Neural cell (in vitro differentiated cells): ENCODE data around the gene DNAH8. TPM values are rescaled to one million over a fixed set of nuclear protein-coding genes. Genes with fewer than 3 reads are reported as not detected.

Source experiments
- H2AFZ ChIP-seq: fragments of 200-600, 300-800 bp; sonication (generic), shearing (Covaris generic); 2 replicates; pipeline ENCODE4 v1.6.0; 2014; ENCODE audit warnings: low read depth, mild to moderate bottlenecking, antibody characterized with exemption, low read length, moderate library complexity
- H3F3A ChIP-seq: fragments of 200-600 bp; shearing (Covaris generic); 2 replicates; pipeline ENCODE4 v1.6.1; 2016; ENCODE audit warnings: mild to moderate bottlenecking, moderate library complexity, mixed read lengths, antibody characterized with exemption, low read length; ENCODE audit not compliant: insufficient read depth, poor library complexity, severe bottlenecking
- H3K27ac ChIP-seq: fragments of 200-600, 300-800 bp; sonication (generic), shearing (Covaris generic); 2 replicates; pipeline ENCODE4 v1.5.1; 2014; ENCODE audit warnings: mild to moderate bottlenecking, low read length, moderate library complexity
- H3K27me3 ChIP-seq: fragments of 300-800, 200-600 bp; sonication (generic), shearing (Covaris generic); 2 replicates; pipeline ENCODE4 v1.6.0; 2014; ENCODE audit warnings: mild to moderate bottlenecking, low read depth, low read length, moderate library complexity; ENCODE audit not compliant: insufficient read depth
- H3K36me3 ChIP-seq: fragments of 300-800, 200-600 bp; sonication (generic), shearing (Covaris generic); 2 replicates; pipeline ENCODE4 v1.5.1; 2014; ENCODE audit warnings: mild to moderate bottlenecking, antibody characterized with exemption, low read length, moderate library complexity; ENCODE audit not compliant: insufficient read depth
- H3K4me2 ChIP-seq: fragments of 300-800, 200-600 bp; sonication (generic), shearing (Covaris generic); 2 replicates; pipeline ENCODE4 v1.6.0; 2014; ENCODE audit warnings: mild to moderate bottlenecking, low read length
- H3K4me3 ChIP-seq: fragments of 300-800, 200-600 bp; sonication (generic), shearing (Covaris generic); 2 replicates; pipeline ENCODE4 v1.5.1; 2014; ENCODE audit warnings: mild to moderate bottlenecking, low read length, moderate library complexity
- H3K79me2 ChIP-seq: fragments of 200-600 bp; shearing (Covaris generic); replicated peaks from 2 replicates; pipeline ENCODE4 v1.6.0; 2014; ENCODE audit warnings: mild to moderate bottlenecking, low read length, moderate library complexity; ENCODE audit not compliant: insufficient read depth
- H3K9ac ChIP-seq: fragments of 300-800, 200-600 bp; sonication (generic), shearing (Covaris generic); 2 replicates; pipeline ENCODE4 v1.6.1; 2016; ENCODE audit warnings: mild to moderate bottlenecking, low read length, mixed read lengths
- H3K9me2 ChIP-seq: fragments of 200-600 bp; shearing (Covaris generic); 2 replicates; pipeline ENCODE4 v1.6.1; 2016; ENCODE audit warnings: mild to moderate bottlenecking, low read length, mixed read lengths; ENCODE audit not compliant: insufficient read depth
- H3K9me3 ChIP-seq: fragments of 200-600, 300-800 bp; sonication (generic), shearing (Covaris generic); 2 replicates; pipeline ENCODE4 v1.6.1; 2016; ENCODE audit warnings: mild to moderate bottlenecking, mixed run types, low read length, moderate library complexity, mixed read lengths
- H4K20me1 ChIP-seq: fragments of 200-600 bp; shearing (Covaris generic); 2 replicates; pipeline ENCODE4 v1.6.1; 2016; ENCODE audit warnings: mild to moderate bottlenecking, mixed run types; ENCODE audit not compliant: insufficient read depth
- EP300 ChIP-seq: fragments of 450-650 bp; conservative IDR thresholded peaks from 2 replicates; pipeline ENCODE4 v1.6.1; 2014; ENCODE audit warnings: antibody characterized with exemption, mild to moderate bottlenecking, moderate library complexity; ENCODE audit not compliant: poor library complexity, severe bottlenecking
- EZH2 ChIP-seq: fragments of 200-600, 300-800 bp; shearing (Covaris generic), sonication (generic); IDR thresholded peaks from 2 replicates; pipeline ENCODE4 v1.6.1; 2014; ENCODE audit warnings: antibody characterized with exemption, low read length, borderline replicate concordance, mild to moderate bottlenecking; ENCODE audit not compliant: insufficient read depth, poor library complexity, severe bottlenecking
- MXI1 ChIP-seq: fragments of 450-650 bp; conservative IDR thresholded peaks from 2 replicates; pipeline ENCODE4 v1.6.1; 2014; ENCODE audit warnings: antibody characterized with exemption, mild to moderate bottlenecking; ENCODE audit not compliant: poor library complexity, severe bottlenecking
- POLR2AphosphoS5 ChIP-seq: IDR thresholded peaks from 2 replicates; pipeline ENCODE4 v1.6.1; 2012
- RAD21 ChIP-seq: fragments of 450-650 bp; conservative IDR thresholded peaks from 2 replicates; pipeline ENCODE4 v1.6.1; 2014; ENCODE audit warnings: antibody characterized with exemption, mild to moderate bottlenecking, moderate library complexity
- REST ChIP-seq: IDR thresholded peaks from 2 replicates; pipeline ENCODE4 v1.6.1; 2012; ENCODE audit warnings: borderline replicate concordance
- SMC3 ChIP-seq: fragments of 450-650 bp; conservative IDR thresholded peaks from 2 replicates; pipeline ENCODE4 v1.6.1; 2014; ENCODE audit warnings: antibody characterized with exemption, mild to moderate bottlenecking, moderate library complexity; ENCODE audit not compliant: poor library complexity
- TAF1 ChIP-seq: IDR thresholded peaks from 2 replicates; pipeline ENCODE4 v1.6.1; 2012; ENCODE audit warnings: low read depth
- polyA plus RNA-seq: library from polyadenylated mRNA; depleted of rRNA; stranded (reverse); fragments of >200 nt; gene quantifications from 2 replicates; pipeline ENCODE4 v1.2.3, GENCODE V29; 2014
- TF ChIP-seq, protein P1 (sequence below): fragments of 450-650 bp; IDR thresholded peaks from 2 replicates; pipeline ENCODE4 v1.5.1; 2014; ENCODE audit warnings: antibody characterized with exemption, mild to moderate bottlenecking, moderate library complexity; ENCODE audit not compliant: poor library complexity, severe bottlenecking

The DNAH8 gene
- polyA plus RNA-seq, 1 donor from 2014 or later = 0.07 TPM

DNA sequence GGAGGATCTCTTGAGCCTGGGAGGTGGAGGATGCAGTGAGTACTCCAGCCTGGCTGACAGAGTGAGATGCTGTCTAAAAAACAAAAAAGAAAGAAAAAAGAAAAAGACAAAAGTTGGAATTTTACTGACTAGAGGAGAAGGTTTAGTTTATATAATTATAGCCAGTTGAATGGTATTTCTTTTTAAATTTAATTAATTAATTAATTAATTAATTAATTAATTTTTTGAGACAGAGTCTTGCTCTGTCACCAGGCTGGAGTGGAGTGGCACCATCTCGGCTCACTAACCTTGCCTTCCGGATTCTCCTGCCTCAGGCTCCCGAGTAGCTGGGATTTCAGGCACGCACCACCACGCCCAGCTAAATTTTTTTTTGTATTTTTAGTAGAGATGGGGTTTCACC, 8.7 kb downstream of the DNAH8 start:
- TF ChIP-seq EP300 = no peak
- no peak for TF ChIP-seq REST
- TF ChIP-seq, protein P1, sequence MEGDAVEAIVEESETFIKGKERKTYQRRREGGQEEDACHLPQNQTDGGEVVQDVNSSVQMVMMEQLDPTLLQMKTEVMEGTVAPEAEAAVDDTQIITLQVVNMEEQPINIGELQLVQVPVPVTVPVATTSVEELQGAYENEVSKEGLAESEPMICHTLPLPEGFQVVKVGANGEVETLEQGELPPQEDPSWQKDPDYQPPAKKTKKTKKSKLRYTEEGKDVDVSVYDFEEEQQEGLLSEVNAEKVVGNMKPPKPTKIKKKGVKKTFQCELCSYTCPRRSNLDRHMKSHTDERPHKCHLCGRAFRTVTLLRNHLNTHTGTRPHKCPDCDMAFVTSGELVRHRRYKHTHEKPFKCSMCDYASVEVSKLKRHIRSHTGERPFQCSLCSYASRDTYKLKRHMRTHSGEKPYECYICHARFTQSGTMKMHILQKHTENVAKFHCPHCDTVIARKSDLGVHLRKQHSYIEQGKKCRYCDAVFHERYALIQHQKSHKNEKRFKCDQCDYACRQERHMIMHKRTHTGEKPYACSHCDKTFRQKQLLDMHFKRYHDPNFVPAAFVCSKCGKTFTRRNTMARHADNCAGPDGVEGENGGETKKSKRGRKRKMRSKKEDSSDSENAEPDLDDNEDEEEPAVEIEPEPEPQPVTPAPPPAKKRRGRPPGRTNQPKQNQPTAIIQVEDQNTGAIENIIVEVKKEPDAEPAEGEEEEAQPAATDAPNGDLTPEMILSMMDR = no peak
- no peak for TF ChIP-seq RAD21
- TF ChIP-seq SMC3 = no peak
- TF ChIP-seq TAF1 = no peak
- no peak for TF ChIP-seq EZH2
- no peak for TF ChIP-seq MXI1
- TF ChIP-seq POLR2AphosphoS5 = no peak
- Histone ChIP-seq H3K27ac (no peak overlapping the region), H2AFZ (no peak overlapping the region), H3K79me2 (no peaks in the 10 kb centered on the region), H4K20me1 (no peaks in the 10 kb centered on the region), H3K9me2 (no peaks in the 10 kb centered on the region), H3K27me3 (no peaks in the 10 kb centered on the region), H3K9ac (no peak overlapping the region), H3K4me2 (no peak overlapping the region), H3K4me3 (no peak overlapping the region), H3K36me3 (no peaks in the 10 kb centered on the region), H3K9me3 (no peaks in the 10 kb centered on the region), H3F3A (no peaks in the 10 kb centered on the region)

- Histone ChIP-seq H3K4me2 (no peak overlapping the region), H3K9me2 (no peaks in the 10 kb centered on the region), H3K9ac (no peak overlapping the region), H3K36me3 (no peaks in the 10 kb centered on the region), H2AFZ (no peak overlapping the region), H3K27ac (no peak overlapping the region), H3K4me3 (no peak overlapping the region), H3K27me3 (no peaks in the 10 kb centered on the region), H4K20me1 (no peaks in the 10 kb centered on the region), H3F3A (no peaks in the 10 kb centered on the region), H3K79me2 (no peaks in the 10 kb centered on the region), H3K9me3 (no peaks in the 10 kb centered on the region)
- TF ChIP-seq RAD21 (no peak), EZH2 (no peak), TAF1 (no peak), EP300 (no peak), POLR2AphosphoS5 (no peak), REST (no peak), MXI1 (no peak), SMC3 (no peak)
- TF ChIP-seq, protein P1 = no peak
These were observed 9.2 kb downstream of the DNAH8 start for GRCh38 chr6:38724343-38724742.
